H1 (cell line): ENCODE results near the gene UBE2V1. TPM values are rescaled to one million over a fixed set of nuclear protein-coding genes. Genes with fewer than 3 reads are reported as not detected.

Source experiments
- CTCF ChIA-PET: fragments of 300-600 bp; sonication (Branson Sonifier 250); formaldehyde crosslinking; loops from one replicate; lab custom pipeline; 2021; ENCODE audit not compliant: partially characterized antibody; lab: Charles Lee
- POLR2A ChIA-PET: fragments of 300-600 bp; sonication (Branson Sonifier 250); formaldehyde crosslinking; loops from one replicate; lab custom pipeline; 2021; ENCODE audit warnings: inconsistent platforms; ENCODE audit not compliant: partially characterized antibody; lab: Charles Lee
- DNase-seq, 2 experiments: peaks; one replicate each; pipeline versions ENCODE4 v3.0.0 to v3.0.0-alpha.2; 2010 to 2022; ENCODE audit warnings: low spot score in 2 of 2, low read depth in 1 of 2, mixed read lengths in 1 of 2
- FAIRE-seq: peaks from 2 replicates; lab custom pipeline; 2011; peaks lifted over from hg19 to GRCh38; lab: Jason Lieb, UNC
- H2AFZ ChIP-seq: 2 replicates; pipeline ENCODE4 v1.8.1; 2012; ENCODE audit warnings: low read length, inconsistent platforms
- H2AK5ac ChIP-seq: 2 replicates; pipeline ENCODE4 v1.6.1; 2013; ENCODE audit warnings: low read depth, low read length
- H2BK120ac ChIP-seq: replicated peaks from 2 replicates; pipeline ENCODE3; 2013; ENCODE audit warnings: low read depth, low read length, inconsistent platforms
- H2BK12ac ChIP-seq: 2 replicates; pipeline ENCODE4 v1.6.1; 2013; ENCODE audit warnings: low read depth, low read length
- H2BK15ac ChIP-seq: 2 replicates; pipeline ENCODE4 v1.6.1; 2013; ENCODE audit warnings: low read length
- H2BK20ac ChIP-seq: 2 replicates; pipeline ENCODE4 v1.6.1; 2013; ENCODE audit warnings: low read length
- H2BK5ac ChIP-seq: 2 replicates; pipeline ENCODE4 v1.6.1; 2013; ENCODE audit warnings: low read depth, low read length
- H3K14ac ChIP-seq: 2 replicates; pipeline ENCODE4 v1.6.1; 2013; ENCODE audit warnings: inconsistent platforms; ENCODE audit not compliant: insufficient read length
- H3K18ac ChIP-seq: 2 replicates; pipeline ENCODE4 v1.6.1; 2013; ENCODE audit warnings: low read length; ENCODE audit errors: extremely low read depth
- H3K23ac ChIP-seq: 2 replicates; pipeline ENCODE4 v1.6.1; 2013; ENCODE audit warnings: inconsistent platforms; ENCODE audit not compliant: insufficient read length
- H3K23me2 ChIP-seq: 2 replicates; pipeline ENCODE4 v1.6.1; 2013; ENCODE audit warnings: low read depth, low read length
- H3K27ac ChIP-seq: 2 replicates; pipeline ENCODE4 v1.6.1; 2011; ENCODE audit warnings: low read depth, low read length, inconsistent platforms
- H3K27me3 ChIP-seq, 4 experiments: replicated peaks in 1 of 4; 1 replicate in 1 of 4; 2 replicates in 3 of 4; pipeline versions ENCODE4 v1.6.1 to v1.8.1; 2011 to 2013; ENCODE audit warnings: low read length in 3 of 4, mild to moderate bottlenecking in 3 of 4, inconsistent platforms in 2 of 4, mixed read lengths in 2 of 4, moderate library complexity in 1 of 4; ENCODE audit not compliant: control insufficient read depth in 3 of 4, insufficient read depth in 3 of 4; ENCODE audit errors: extremely low read depth in 1 of 4
- H3K36me3 ChIP-seq, 4 experiments: 2 replicates each; pipeline versions ENCODE4 v1.6.1 to v1.8.1; 2011 to 2013; ENCODE audit warnings: mild to moderate bottlenecking in 4 of 4, low read length in 3 of 4, moderate library complexity in 2 of 4, control low read depth in 1 of 4, inconsistent platforms in 1 of 4; ENCODE audit not compliant: insufficient read depth in 4 of 4, control insufficient read depth in 2 of 4
- H3K4ac ChIP-seq: replicated peaks from 2 replicates; pipeline ENCODE3; 2013; ENCODE audit warnings: low read length, low read depth, mixed read lengths, inconsistent platforms; ENCODE audit not compliant: insufficient read length
- H3K4me1 ChIP-seq, 4 experiments: replicated peaks in 1 of 4; 1 replicate in 1 of 4; 2 replicates in 3 of 4; pipeline versions ENCODE4 v1.6.1 to v1.8.1; 2011 to 2013; ENCODE audit warnings: low read length in 3 of 4, inconsistent platforms in 2 of 4, mixed read lengths in 1 of 4; ENCODE audit not compliant: insufficient read depth in 4 of 4, control insufficient read depth in 3 of 4
- H3K4me2 ChIP-seq, 2 experiments: 2 replicates each; pipeline versions ENCODE4 v1.6.1 to v1.8.1; 2011 to 2013; ENCODE audit warnings: low read depth in 2 of 2, low read length in 2 of 2, control low read depth in 1 of 2, inconsistent platforms in 1 of 2, mild to moderate bottlenecking in 1 of 2; ENCODE audit not compliant: insufficient read depth in 1 of 2
- H3K4me3 ChIP-seq, 4 experiments: fragments of 200-600, 300-600 bp in 1 of 4; sonication (generic), shearing (Covaris generic), sonication (Bioruptor Twin) in 1 of 4; 2 replicates each; pipeline versions ENCODE4 v1.5.1 to v1.8.1; 2011 to 2016; ENCODE audit warnings: low read length in 4 of 4, low read depth in 3 of 4, control low read depth in 2 of 4, inconsistent platforms in 2 of 4, mild to moderate bottlenecking in 2 of 4, mixed read lengths in 1 of 4, moderate library complexity in 1 of 4; ENCODE audit not compliant: insufficient read depth in 2 of 4; ENCODE audit errors: extremely low read depth in 1 of 4
- H3K56ac ChIP-seq: replicated peaks from 2 replicates; pipeline ENCODE3; 2013; ENCODE audit warnings: low read depth, mild to moderate bottlenecking, mixed read lengths, low read length, inconsistent platforms; ENCODE audit not compliant: insufficient read length
- H3K79me1 ChIP-seq: 2 replicates; pipeline ENCODE4 v1.6.1; 2013; ENCODE audit warnings: low read depth, low read length, control low read depth
- H3K79me2 ChIP-seq, 2 experiments: 2 replicates each; pipeline versions ENCODE4 v1.6.1 to v1.8.1; 2012 to 2013; ENCODE audit warnings: low read length in 2 of 2, mild to moderate bottlenecking in 2 of 2, inconsistent platforms in 1 of 2; ENCODE audit not compliant: insufficient read depth in 2 of 2, control insufficient read depth in 1 of 2
- H3K9ac ChIP-seq, 4 experiments: replicated peaks in 1 of 4; 1 replicate in 1 of 4; 2 replicates in 3 of 4; pipeline versions ENCODE4 v1.6.1 to v1.8.1; 2011 to 2013; ENCODE audit warnings: low read depth in 3 of 4, low read length in 3 of 4, control low read depth in 2 of 4, mild to moderate bottlenecking in 2 of 4, moderate library complexity in 2 of 4, inconsistent platforms in 1 of 4; ENCODE audit errors: extremely low read depth in 1 of 4
- H3K9me3 ChIP-seq, 2 experiments: 2 replicates each; pipeline versions ENCODE4 v1.6.1 to v1.8.1; 2012 to 2013; ENCODE audit warnings: mild to moderate bottlenecking in 2 of 2, moderate library complexity in 2 of 2, control low read depth in 1 of 2, inconsistent platforms in 1 of 2, low read depth in 1 of 2, low read length in 1 of 2, mixed read lengths in 1 of 2; ENCODE audit not compliant: insufficient read depth in 2 of 2
- H4K20me1 ChIP-seq, 2 experiments: replicated peaks in 1 of 2; 2 replicates each; pipeline versions ENCODE3 to v1.8.1; 2011 to 2013; ENCODE audit warnings: inconsistent platforms in 2 of 2, low read length in 2 of 2, mild to moderate bottlenecking in 1 of 2; ENCODE audit not compliant: insufficient read depth in 2 of 2, control insufficient read depth in 1 of 2
- H4K5ac ChIP-seq: 2 replicates; pipeline ENCODE4 v1.6.1; 2013; ENCODE audit warnings: low read length, low read depth, mixed read lengths, inconsistent platforms; ENCODE audit not compliant: insufficient read length
- H4K8ac ChIP-seq: 2 replicates; pipeline ENCODE4 v1.8.0; 2013; ENCODE audit warnings: mild to moderate bottlenecking, moderate library complexity, low read length, inconsistent platforms; ENCODE audit not compliant: insufficient read depth; ENCODE audit errors: extremely low read depth
- H4K91ac ChIP-seq: replicated peaks from 2 replicates; pipeline ENCODE3; 2013; ENCODE audit warnings: low read length, mixed read lengths, inconsistent platforms; ENCODE audit not compliant: insufficient read length
- BCL11A ChIP-seq, 2 experiments: IDR thresholded peaks; one replicate each; pipeline ENCODE4 v1.6.1; 2011; ENCODE audit warnings: low read depth in 2 of 2, low read length in 2 of 2, mild to moderate bottlenecking in 2 of 2
- CBX5 ChIP-seq: fragments of 300-800, 300-1000 bp; sonication (generic); IDR thresholded peaks from 2 replicates; pipeline ENCODE4 v1.7.1; 2016; ENCODE audit warnings: antibody characterized with exemption, low read length, low read depth
- HDAC2 ChIP-seq, 2 experiments: fragments of 300-600 bp in 1 of 2; sonication (generic) in 1 of 2; IDR thresholded peaks; 2 replicates each; pipeline ENCODE4 v1.6.1; 2011 to 2012; ENCODE audit warnings: low read depth in 2 of 2, low read length in 2 of 2, mild to moderate bottlenecking in 2 of 2, moderate library complexity in 2 of 2, borderline replicate concordance in 1 of 2, inconsistent platforms in 1 of 2
- JUN ChIP-seq: IDR thresholded peaks from 2 replicates; pipeline ENCODE4 v1.6.1; 2011; ENCODE audit warnings: low read depth, mild to moderate bottlenecking, improper control_type of control experiment, low read length
- KDM1A ChIP-seq: fragments of 200-600, 300-600 bp; sonication (generic); IDR thresholded peaks from 2 replicates; pipeline ENCODE4 v1.7.1; 2016; ENCODE audit warnings: mild to moderate bottlenecking, low read length, borderline replicate concordance
- RAD21 ChIP-seq, 2 experiments: IDR thresholded peaks in 1 of 2; conservative IDR thresholded peaks in 1 of 2; 2 replicates each; pipeline ENCODE4 v1.6.1; 2011; ENCODE audit warnings: low read depth in 2 of 2, low read length in 2 of 2, improper control_type of control experiment in 1 of 2, inconsistent platforms in 1 of 2, mild to moderate bottlenecking in 1 of 2, moderate library complexity in 1 of 2
- RNF2 ChIP-seq: fragments of 200-900, 300-1000 bp; sonication (generic); IDR thresholded peaks from 2 replicates; pipeline ENCODE4 v1.7.1; 2016; ENCODE audit warnings: borderline replicate concordance, low read depth, mild to moderate bottlenecking, antibody characterized with exemption, low read length; ENCODE audit not compliant: poor library complexity, severe bottlenecking; ENCODE audit errors: missing control alignments
- TBP ChIP-seq: IDR thresholded peaks from 2 replicates; pipeline ENCODE4 v1.6.1; 2011; ENCODE audit warnings: low read depth, low read length, improper control_type of control experiment
- YY1 ChIP-seq: IDR thresholded peaks from 2 replicates; pipeline ENCODE4 v1.6.1; 2011; ENCODE audit warnings: low read depth, mild to moderate bottlenecking, low read length
- WGBS, 2 experiments: shearing (Covaris generic) in 1 of 2; methylation state at CpG; one replicate each; pipeline versions ENCODE4 v1.1.6 to v1.1.7; 2013 to 2015; ENCODE audit warnings: low lambda C conversion rate in 2 of 2, mixed read lengths in 2 of 2, inconsistent platforms in 1 of 2, low coverage in 1 of 2, missing lambda C conversion rate in 1 of 2; ENCODE audit not compliant: insufficient replicate concordance in 2 of 2, insufficient coverage in 1 of 2, insufficient read length in 1 of 2; ENCODE audit errors: extremely low coverage in 1 of 2, missing lambda C conversion rate in 1 of 2; 5-methylcytosine and 5-hydroxymethylcytosine counted together
- polyA plus RNA-seq, 7 experiments: library from polyadenylated mRNA; depleted of rRNA in 3 of 7; stranded (reverse) in 5 of 7; unstranded in 2 of 7; fragments of >200 nt in 5 of 7; fragments of 200-250 nt in 2 of 7; gene quantifications; 1 replicate in 5 of 7; 2 replicates in 1 of 7; 4 replicates in 1 of 7; pipeline versions ENCODE4 v1.2.1 to v1.2.3, GENCODE V29; 2011 to 2013; ENCODE audit warnings: missing spikeins in 2 of 7, mixed read lengths in 2 of 7
- total RNA-seq: library from RNA; stranded (reverse); fragmentation: NEBNext Ultra II Directional; extraction: Animal tissue kit (Norgen Biotek cat#: 25700); gene quantifications from 2 replicates; pipeline ENCODE4 v1.2.1, GENCODE V29; 2021
- TF ChIP-seq, protein P1 (sequence below): IDR thresholded peaks from 2 replicates; pipeline ENCODE4 v1.6.1; 2011; ENCODE audit warnings: low read length, improper control_type of control experiment

Gene UBE2V1
- total and polyA plus RNA-seq, 2 of the 8 experiments (the other 6 are each of a cell fraction or from before 2014, with no cell fraction given): 141 to 184 TPM

DNA sequence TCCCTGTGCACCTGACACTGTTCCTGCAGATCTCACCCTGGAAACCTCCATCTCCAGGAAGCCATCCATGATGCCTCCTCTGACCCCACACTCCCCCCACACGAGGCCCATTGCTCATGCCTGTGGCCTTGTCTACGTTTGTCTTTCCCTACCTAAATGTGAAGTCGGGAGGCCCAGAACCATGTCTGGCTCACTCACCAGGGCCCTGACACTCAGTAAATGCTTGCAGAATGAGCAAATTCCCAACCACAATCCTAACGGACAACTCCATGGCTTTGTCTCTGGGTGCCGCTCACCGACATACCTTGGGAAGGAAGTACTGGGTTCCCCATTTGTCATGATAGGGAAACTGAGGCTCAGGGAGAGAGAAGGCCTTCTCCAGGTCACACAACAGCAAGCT lies 33.3 kb upstream of the UBE2V1 start:
- no peak for FAIRE-seq
- H4K91ac ChIP-seq: peak overlapping the region; percentile 46
- 93% methylated on average over 6 of the region's 6 CpGs; no CpG with 5 or more reads in 1 of the 2 experiments for WGBS, 2 experiments
- no peak overlapping the region for H3K4ac ChIP-seq
- H3K14ac ChIP-seq: no peak overlapping the region
- no peak overlapping the region for H2BK120ac ChIP-seq
- no peak overlapping the region for H2AK5ac ChIP-seq
- no peak overlapping the region for H3K4me3 ChIP-seq
- no peak for DNase-seq
- peaks cover 15 to 26% of the 10 kb centered on the region in 2 experiments for H4K20me1 ChIP-seq
- H3K79me1 ChIP-seq: peaks cover 24% of the 10 kb centered on the region
- peaks cover 12 to 21% (median 16%) of the 10 kb centered on the region in 4 experiments for H3K4me1 ChIP-seq
- peak overlapping the region; percentile 81; the same call in 1 of the 2 replicates for H2BK5ac ChIP-seq
- no peak overlapping the region for H2BK20ac ChIP-seq
- H3K9me3 ChIP-seq: no peaks in the 10 kb centered on the region
- peak overlapping the region; percentile 84; the same call in 1 of the 2 replicates for H2BK15ac ChIP-seq
- H2AFZ ChIP-seq: no peak overlapping the region
- TF ChIP-seq HDAC2 (IDR thresholded peaks at IDR 0.05; ENCODE audit: borderline replicate concordance in 1 of 2, low read depth in 2 of 2, low read length in 2 of 2): no peak
- TF ChIP-seq, protein P1, sequence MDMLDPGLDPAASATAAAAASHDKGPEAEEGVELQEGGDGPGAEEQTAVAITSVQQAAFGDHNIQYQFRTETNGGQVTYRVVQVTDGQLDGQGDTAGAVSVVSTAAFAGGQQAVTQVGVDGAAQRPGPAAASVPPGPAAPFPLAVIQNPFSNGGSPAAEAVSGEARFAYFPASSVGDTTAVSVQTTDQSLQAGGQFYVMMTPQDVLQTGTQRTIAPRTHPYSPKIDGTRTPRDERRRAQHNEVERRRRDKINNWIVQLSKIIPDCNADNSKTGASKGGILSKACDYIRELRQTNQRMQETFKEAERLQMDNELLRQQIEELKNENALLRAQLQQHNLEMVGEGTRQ: no peak
- TF ChIP-seq CBX5: no peak
- TF ChIP-seq RAD21 (IDR thresholded peaks at IDR 0.05 in 1 of 2, conservative IDR thresholded peaks at IDR 0.05 in 1 of 2; ENCODE audit: low read depth in 2 of 2, low read length in 2 of 2): no peak
- TF ChIP-seq YY1: no peak
- no peak for TF ChIP-seq TBP
- TF ChIP-seq RNF2: no peak
- TF ChIP-seq BCL11A (IDR thresholded peaks at IDR 0.05; ENCODE audit: low read depth in 2 of 2, low read length in 2 of 2): no peak
- TF ChIP-seq KDM1A: no peak
- TF ChIP-seq JUN: no peak
- peaks cover 0 to 66% of the 10 kb centered on the region in 2 experiments; a peak in 2 of 4 replicates for H3K79me2 ChIP-seq
- no peak overlapping the region for H3K4me2 ChIP-seq
- no peaks in the 10 kb centered on the region for H3K23me2 ChIP-seq
- H4K8ac ChIP-seq: no peak overlapping the region
- H3K27me3 ChIP-seq: no peaks in the 10 kb centered on the region
- 0 out of 2 replicates have a peak overlapping the region, but pooled peaks have one; percentile 77 for H2BK12ac ChIP-seq
- no peak overlapping the region for H3K9ac ChIP-seq
- H3K18ac ChIP-seq: no peak overlapping the region
- H3K56ac ChIP-seq: no peak overlapping the region
- H4K5ac ChIP-seq: no peak overlapping the region
- H3K36me3 ChIP-seq: peaks cover 0 to 30% (median 8%) of the 10 kb centered on the region in 4 experiments; a peak in 4 of 8 replicates
- ChIA-PET CTCF (interaction anchor here (0.9 kb wide), 1 partner anchor 26 kb away, joined by 3 read pairs; no protein-coding TSS in a partner anchor), POLR2A (no interaction called here)
- no peak overlapping the region for H3K23ac ChIP-seq
- peak overlapping the region; percentile 1; the same call in 1 of the 2 replicates for H3K27ac ChIP-seq
